LNCaP clone FGC (cell line): ENCODE data around the gene TRPM5.

Experiments used
- DNase-seq: peaks from one replicate; pipeline ENCODE4 v3.0.0-alpha.2; 2011; ENCODE audit warnings: low read depth
- H3K4me3 ChIP-seq: 2 replicates; pipeline ENCODE4 v1.5.1; 2011; ENCODE audit warnings: mild to moderate bottlenecking, low read depth, low read length, control low read depth
- TF ChIP-seq, protein P1 (sequence below): IDR thresholded peaks from 2 replicates; pipeline ENCODE4 v1.5.1; 2012; ENCODE audit warnings: mild to moderate bottlenecking; ENCODE audit not compliant: control insufficient read depth, insufficient read depth; ENCODE audit errors: extremely low read depth

Gene TRPM5

DNA sequence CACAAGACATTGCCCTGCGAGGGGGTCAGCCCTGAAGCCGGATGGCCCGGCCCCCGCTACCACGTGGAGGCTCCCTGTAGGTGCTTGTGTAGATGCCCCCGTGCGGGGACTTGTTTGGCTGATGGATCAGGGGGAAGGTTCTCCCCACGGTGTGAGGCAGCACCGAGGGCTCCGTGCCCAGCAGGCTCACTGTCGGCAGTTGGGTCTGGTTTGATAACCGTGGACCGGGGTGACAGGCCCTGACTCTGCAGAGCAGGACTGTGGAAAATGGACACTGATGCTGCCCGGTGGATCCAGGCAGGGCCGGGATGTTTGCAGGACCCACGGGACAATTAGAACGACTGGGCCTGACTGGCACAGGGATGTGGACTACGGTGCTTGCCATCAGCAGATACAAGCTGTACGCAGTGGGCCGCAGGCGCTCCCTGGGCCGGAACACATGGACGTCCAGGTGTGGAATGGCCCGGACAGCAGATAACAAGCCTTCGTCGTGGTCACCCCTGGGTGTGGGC is 19.5 kb upstream of the TRPM5 start:
- H3K4me3 ChIP-seq = no peak overlapping the region
- TF ChIP-seq, protein P1, sequence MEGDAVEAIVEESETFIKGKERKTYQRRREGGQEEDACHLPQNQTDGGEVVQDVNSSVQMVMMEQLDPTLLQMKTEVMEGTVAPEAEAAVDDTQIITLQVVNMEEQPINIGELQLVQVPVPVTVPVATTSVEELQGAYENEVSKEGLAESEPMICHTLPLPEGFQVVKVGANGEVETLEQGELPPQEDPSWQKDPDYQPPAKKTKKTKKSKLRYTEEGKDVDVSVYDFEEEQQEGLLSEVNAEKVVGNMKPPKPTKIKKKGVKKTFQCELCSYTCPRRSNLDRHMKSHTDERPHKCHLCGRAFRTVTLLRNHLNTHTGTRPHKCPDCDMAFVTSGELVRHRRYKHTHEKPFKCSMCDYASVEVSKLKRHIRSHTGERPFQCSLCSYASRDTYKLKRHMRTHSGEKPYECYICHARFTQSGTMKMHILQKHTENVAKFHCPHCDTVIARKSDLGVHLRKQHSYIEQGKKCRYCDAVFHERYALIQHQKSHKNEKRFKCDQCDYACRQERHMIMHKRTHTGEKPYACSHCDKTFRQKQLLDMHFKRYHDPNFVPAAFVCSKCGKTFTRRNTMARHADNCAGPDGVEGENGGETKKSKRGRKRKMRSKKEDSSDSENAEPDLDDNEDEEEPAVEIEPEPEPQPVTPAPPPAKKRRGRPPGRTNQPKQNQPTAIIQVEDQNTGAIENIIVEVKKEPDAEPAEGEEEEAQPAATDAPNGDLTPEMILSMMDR = no peak
- DNase-seq = no peak

DNA sequence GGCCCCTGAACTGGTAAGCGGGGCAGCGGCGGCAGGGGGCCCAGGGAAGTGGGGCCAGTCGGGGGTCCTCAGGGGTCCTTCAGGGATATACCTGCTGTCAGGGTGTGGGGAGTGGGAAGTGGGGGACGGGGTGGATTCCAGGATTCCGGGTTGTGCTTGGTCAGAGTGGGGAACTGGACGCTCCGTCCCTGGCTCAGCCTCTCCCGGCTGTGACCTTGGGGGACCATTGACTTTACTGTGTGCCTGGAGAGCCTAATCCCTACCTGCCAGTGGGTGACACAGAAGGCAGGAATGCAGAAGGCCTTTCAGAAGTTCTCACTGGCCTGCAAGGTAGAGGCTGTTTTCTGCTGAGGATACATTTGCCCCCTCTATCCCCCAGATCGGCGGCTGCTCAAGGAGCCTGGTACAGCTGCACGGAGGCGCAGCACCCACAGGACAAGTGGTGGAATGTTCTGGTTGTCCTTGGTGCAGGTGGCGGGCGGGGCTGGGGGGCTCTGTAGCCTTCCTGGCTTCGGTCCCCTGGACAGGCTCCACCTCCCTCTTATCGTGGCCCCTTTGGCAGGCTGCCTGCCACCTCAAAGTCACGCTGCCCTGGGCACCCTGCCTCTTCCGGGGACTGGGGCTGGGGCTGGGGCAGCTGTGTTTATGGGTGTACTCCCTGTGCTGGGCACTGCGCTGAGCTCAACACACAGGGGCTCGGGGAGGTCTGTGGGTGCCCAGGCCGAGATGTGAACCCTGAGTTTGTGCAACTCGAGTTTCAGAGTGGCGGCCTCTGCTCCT is 18.9 kb upstream of the TRPM5 start:
- no peak for DNase-seq
- TF ChIP-seq, protein P1 = no peak
- no peak overlapping the region for H3K4me3 ChIP-seq

DNA sequence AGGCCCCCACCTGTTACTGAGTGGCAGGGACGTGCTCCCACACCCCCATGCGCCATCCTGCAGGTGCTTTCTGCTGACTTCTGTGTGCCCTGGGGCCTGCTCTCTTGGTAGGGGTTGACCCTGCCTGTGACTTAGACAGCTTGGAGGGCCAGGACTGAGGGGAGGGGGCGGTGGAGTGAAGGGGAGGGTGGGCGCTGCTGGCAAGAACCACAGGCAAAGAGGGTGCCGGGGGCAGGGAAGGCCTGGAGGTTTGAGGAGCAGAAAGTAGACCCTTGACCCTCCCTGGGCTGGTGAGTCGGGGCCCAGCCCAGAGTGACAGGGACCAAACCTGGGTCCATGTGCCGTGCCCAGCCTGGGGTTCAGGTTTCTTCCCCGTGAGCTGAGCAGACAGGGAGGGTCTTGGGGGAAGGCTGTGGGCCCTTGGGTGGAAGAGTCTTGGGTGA is 18.2 kb upstream of the TRPM5 start:
- no peak overlapping the region for H3K4me3 ChIP-seq
- TF ChIP-seq, protein P1 = no peak

DNA sequence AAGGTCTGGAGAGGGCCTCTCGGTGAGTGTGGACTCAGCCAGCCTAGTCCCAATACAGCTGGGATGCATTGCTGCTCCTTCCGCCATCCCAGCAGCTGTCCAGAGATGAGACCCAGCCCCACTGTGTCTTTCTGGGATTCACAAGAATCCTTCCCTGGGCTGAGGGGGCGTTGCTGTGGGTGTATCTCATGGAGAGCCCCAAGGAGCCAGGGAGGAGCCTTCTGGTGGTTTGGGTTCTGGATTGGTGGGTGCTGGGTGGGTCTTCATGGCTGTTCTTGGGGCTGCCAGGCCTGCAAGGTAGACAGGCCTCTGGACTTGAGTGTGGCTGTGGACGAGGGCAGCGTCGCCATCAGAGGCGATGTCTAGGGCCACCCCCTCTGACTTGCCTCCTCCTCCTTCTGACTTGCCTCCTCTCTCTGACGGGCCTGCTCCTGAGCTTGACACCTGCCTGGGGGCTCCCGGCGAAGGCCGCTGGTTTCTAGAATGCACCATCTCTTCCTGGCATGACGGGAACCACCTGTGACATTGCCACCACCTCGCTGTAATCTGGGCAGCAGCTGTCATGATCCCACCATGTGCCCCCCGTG is 17.7 kb upstream of the TRPM5 start:
- no peak overlapping the region for H3K4me3 ChIP-seq
- DNase-seq = no peak
- TF ChIP-seq, protein P1 = no peak

More for the DNA sequence above, 18.2 kb upstream of the TRPM5 start:
- no peak for DNase-seq

DNA sequence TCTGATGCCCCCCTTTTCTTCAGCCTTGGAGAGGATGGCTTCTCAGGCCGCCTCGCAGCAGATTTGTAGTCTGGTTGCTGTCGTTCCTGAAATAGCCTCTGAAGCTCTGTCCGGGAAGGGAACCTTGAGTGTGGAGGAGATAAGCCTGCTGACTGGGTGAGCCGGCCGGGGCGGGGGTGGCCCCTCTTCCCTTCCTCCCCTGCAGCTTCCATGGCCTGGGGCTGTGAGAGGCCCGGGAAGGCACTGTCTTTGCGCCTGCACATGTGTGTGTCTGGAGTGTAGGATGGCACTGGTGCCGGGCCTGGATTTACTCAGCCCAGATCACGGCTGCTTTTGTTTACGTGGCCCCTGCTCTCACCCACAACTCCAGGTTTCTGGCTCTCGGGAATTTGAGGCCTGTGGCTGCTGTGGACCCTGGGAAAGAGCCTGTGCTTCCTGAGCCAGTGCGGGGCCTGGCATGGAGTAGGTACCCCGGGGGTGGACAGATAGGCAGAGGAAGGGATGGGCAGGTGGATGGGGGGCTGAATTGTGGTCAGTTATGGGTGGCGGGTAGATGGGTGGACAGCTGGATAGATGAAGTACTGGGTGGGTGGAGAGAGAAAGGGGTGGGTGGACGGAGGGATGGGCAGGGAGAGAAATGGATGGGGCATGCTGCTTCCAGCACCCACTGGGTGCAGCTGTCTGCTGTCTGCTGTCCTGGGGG is 17.1 kb upstream of the TRPM5 start:
- DNase-seq = no peak
- TF ChIP-seq, protein P1 = no peak
- H3K4me3 ChIP-seq = no peak overlapping the region

DNA sequence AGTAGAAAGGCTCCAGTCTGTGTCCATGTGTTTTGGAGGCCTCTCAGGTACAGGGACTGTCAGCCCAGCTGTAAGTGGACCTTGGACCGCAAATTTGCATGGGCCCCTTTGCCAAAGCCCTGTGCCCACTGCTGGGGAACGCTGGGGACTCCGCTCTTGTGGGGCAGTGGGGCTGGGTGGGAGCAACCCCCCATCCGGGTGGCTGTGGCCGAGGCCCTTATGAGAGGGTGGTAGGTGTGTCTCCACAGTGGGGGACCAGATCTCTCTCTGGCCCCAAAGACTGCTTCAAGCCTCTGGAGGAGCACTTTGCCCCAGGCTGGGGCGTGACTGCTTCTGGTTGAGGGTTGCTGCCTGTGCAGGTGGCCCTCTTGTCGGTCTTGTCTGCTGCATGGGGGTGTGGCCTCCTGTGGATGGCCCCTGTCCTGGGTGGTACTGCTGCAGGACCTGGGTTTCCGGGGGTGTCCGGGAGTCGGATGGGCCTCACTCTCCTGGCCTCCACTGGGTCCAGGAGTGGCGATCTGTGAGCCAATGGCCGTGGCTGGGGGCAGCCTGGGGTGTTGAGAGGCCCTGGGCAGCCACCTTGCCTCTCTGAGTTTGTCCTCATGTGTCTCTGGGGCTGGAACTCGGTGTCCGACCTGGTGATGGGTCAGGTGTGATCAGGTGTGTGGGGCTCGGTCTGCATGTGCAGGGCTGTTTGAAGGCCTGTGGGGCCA is 16.4 kb upstream of the TRPM5 start:
- TF ChIP-seq, protein P1 = no peak
- no peak overlapping the region for H3K4me3 ChIP-seq
- no peak for DNase-seq
